HG02884 (cell line): ENCODE results near the gene SLTM.
"Not testable (repeated sequence)": the region's sequence is repeated elsewhere in the genome, so short reads cannot be mapped to it uniquely, and the experiment has no call there.

Experiments used
- ATAC-seq: cut with Tn5 transposase; IDR thresholded peaks from one replicate; pipeline ENCODE4 v1.9.1; 2021; ENCODE audit warnings: mild to moderate bottlenecking, moderate library complexity; ENCODE audit not compliant: unreplicated experiment

SLTM gene

GRCh38 chr15:58933281-58934113, at the start of gene SLTM:
Gene SLTM, minus strand, starts transcription at chr15:58933679. Its CDS starts 114 bp downstream, at chr15:58933565.
- peak; percentile 87 for ATAC-seq

- no peak for ATAC-seq
Observed at GRCh38 chr15:58983261-58983660, 49.8 kb upstream of the SLTM start.

GRCh38 chr15:58981808-58982475, 48.5 kb upstream of the SLTM start:
- ATAC-seq = no peak

- ATAC-seq = no peak
Observed at GRCh38 chr15:58980351-58980939, 47.0 kb upstream of the SLTM start.

GRCh38 chr15:58977887-58978286, 44.4 kb upstream of the SLTM start:
- no peak for ATAC-seq

- ATAC-seq = no peak
Observed at GRCh38 chr15:58967479-58967878, 34.0 kb upstream of the SLTM start.

- ATAC-seq = no peak
Observed at GRCh38 chr15:58966698-58967097, 33.2 kb upstream of the SLTM start.

GRCh38 chr15:58962662-58963565, 29.4 kb upstream of the SLTM start:
- ATAC-seq = no peak

GRCh38 chr15:58962136-58962535, 28.7 kb upstream of the SLTM start:
- ATAC-seq = no peak

- ATAC-seq = no peak
Observed at GRCh38 chr15:58958811-58959210, 25.3 kb upstream of the SLTM start.

GRCh38 chr15:58957101-58957973, 23.9 kb upstream of the SLTM start:
- ATAC-seq = peak; percentile 60

- no peak for ATAC-seq
Observed at GRCh38 chr15:58952751-58953150, 19.3 kb upstream of the SLTM start.

- ATAC-seq = no peak
Observed at GRCh38 chr15:58951388-58952007, 18.0 kb upstream of the SLTM start.

- no peak for ATAC-seq
Observed at GRCh38 chr15:58947179-58947578, 13.7 kb upstream of the SLTM start.

- ATAC-seq = not testable (repeated sequence)
Observed at GRCh38 chr15:58934974-58935373, 1.5 kb upstream of the SLTM start.

GRCh38 chr15:58934521-58934920, 1.0 kb upstream of the SLTM start:
- ATAC-seq = no peak

- peak; percentile 2 for ATAC-seq
Observed at GRCh38 chr15:58934114-58934447, 602 bp upstream of the SLTM start.

GRCh38 chr15:58932710-58933280, 684 bp downstream of the SLTM start:
- peak; percentile 19 for ATAC-seq

GRCh38 chr15:58931987-58932588, 1.4 kb downstream of the SLTM start:
- ATAC-seq = no peak
